Stimulated activated CD4-positive, alpha-beta T cell treated with anti-CD3 and anti-CD28 coated beads, TNF-alpha, amount 100 ng/mL, for 1 hour (primary cell): ENCODE measurements around the gene MEPE.

Source experiments
- DNase-seq, 3 donors: peaks; one replicate each; pipeline ENCODE4 v3.0.0-alpha.2; 2020; ENCODE audit warnings: low read depth in 3 of 3, low spot score in 1 of 3

The MEPE gene

DNA sequence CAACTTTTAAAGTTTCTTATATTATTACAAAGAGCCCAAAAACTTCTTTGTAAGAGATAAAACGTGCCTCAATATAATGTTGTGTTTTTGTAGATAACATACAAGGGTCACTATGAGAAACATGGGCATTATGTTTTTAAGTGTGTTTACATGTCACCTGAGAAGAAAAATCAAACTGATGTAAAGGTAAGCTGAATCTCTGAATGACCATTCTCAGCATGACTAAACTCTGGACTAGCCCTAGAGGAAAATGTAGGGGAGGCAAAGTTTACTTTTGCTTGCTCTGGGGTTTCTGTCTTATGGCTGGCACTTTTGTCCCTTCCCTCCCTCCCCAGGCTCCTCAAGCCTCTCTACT lies 6.8 kb downstream of the MEPE start:
- no peak for DNase-seq

DNA sequence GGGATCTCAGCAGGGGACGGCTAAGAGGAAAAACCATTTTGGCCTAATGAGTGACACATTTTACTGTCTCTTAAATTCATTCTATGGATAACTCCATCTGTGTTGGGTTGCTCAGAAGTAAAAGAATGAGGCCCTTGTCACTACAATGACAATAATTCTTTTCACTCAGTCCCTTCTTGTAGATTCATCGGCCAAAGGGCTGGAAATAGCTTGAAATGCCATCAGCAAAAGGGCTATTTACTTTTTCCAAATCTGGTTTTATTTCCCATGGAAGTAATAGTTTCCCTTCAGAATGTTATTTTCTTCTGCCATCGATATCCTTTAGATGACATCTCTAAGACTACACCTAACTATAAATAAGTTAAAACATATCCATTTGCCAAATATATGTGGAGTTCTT lies 7.4 kb downstream of the MEPE start:
- no peak for DNase-seq

DNA sequence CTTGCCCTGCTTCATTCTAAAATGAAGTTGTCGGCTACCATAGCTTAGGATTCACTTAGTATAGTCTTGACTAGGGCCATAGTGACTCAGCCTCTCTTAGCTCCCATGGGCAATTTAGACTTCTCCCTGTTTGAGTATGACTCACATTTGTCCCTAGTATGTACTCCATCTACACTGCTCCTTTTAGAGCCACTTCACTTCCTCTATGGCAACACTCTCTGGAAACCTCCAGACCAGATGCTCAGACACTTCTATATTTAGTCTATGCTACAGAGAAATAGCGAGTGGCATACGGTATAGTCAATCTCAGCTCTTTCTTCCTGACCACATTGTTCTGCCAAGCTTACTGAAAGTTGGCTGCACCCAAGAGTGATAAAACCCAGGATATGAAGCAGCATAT lies 11.2 kb downstream of the MEPE start:
- DNase-seq: no peak

DNA sequence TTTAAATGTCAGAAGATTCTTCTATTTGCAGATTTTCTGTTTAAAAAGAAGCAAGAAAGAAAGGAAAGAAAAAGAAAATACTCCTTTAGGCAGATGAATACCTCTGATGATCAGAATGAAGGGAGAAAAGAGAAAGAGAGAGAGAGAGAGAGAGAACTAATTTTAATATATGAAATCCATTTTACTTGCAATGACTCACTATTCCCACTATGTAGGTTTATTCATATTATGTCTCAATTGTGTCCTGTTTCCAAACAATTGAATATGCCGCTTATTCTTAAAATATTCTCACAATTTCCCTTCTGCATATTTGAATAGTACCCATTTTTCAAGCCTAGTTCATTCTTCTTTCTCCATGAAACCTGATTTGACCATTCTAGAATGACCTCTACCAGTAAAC lies 11.7 kb downstream of the MEPE start:
- DNase-seq: no peak

DNA sequence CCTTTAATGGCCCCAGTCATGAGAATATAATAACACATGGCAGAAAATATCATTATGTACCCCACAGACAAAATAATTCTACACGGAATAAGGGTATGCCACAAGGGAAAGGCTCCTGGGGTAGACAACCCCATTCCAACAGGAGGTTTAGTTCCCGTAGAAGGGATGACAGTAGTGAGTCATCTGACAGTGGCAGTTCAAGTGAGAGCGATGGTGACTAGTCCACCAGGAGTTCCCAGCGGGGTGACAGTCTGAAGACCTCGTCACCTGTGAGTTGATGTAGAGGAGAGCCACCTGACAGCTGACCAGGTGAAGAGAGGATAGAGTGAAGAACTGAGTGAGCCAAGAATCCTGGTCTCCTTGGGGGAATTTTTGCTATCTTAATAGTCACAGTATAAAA lies 13.5 kb downstream of the MEPE start:
- no peak for DNase-seq

DNA sequence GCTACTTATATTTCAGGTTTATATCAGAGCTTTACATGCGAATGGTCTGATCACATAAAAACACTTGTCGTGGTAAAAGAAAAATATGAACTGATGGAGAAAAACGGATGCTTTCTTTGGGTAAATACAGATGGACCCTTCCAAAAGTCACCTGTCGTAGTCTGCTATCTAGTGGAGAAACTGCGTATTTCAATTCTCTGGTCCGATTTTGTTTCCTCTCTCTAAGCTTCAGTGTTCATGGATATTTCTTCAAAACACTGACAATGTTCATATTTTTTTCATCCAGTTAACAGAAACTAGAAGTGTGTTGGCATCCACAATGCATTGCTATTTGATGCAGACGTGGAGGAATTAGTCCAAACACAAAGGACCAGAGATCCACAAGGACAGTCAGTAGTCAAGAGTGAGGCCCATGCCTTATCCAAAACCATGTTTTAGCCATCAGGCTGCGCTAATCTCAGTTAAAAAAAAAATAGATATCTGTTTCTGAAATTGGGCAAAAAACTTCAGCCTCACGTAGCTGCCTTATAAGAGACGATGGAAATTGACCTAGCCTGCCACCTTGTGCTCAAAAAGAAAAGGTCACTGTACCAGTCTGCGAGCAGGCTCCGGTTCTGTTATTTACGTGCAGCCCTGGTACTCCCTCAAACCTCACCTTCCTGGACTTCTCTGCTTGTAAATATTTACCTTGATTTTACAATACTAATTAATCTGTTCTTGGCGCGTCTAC lies 16.0 kb downstream of the MEPE start:
- no peak for DNase-seq

DNA sequence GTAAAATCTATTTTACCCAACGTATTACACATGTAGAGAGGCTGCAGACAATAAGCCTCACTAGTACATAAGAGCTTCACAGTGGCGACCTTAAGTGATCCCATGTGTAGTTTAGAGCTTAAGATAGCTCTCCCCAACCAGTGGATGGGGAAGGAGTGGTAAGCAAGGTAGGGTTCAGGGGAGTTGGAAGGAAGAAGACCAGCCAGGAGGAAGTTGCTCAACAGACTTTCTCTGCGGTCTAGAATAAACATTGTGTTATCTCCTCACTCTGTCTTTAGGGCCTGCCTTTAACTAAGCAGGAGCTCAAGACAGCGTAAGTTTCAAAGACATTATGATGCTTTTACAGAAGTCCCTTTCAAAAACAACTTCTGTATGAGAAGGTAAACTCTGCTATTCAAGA lies 16.8 kb downstream of the MEPE start:
- DNase-seq: no peak

DNA sequence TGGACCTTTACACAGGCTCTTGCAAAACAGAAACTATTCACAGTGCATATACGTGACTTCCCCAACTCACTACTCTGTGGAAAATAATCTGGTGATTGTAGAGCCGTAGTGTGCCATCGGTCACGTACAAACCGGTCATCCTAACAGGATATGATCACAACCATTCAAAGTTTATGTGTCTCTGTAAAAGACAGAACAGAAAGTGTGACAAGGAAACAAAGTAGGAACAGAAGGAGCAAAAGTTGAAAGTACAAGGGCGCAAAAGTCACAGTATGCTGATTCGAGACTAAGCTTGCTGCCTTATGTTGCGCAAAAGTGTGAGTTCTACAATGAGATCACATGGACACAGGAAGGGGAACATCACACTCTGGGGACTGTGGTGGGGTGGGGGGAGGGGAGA lies 18.6 kb downstream of the MEPE start:
- DNase-seq: no peak

DNA sequence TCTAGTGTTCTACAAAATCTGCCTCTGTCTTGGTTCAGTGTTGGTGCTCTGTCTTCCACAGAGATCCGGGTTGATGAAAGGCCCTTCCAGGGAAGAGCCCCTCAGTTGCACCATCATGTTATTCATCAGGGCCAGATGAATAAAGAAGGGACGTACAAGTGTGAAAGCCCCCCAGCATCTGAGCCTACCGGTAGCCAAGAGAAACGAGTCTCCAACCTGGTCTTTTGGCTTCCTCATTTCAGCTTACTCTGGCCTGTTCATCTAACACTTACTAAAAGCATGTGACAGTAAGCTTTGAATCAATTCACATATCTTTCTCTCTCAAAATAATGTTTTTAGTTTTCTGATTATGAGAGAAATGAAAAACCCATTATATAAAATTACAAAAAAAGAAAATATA lies 19.2 kb downstream of the MEPE start:
- DNase-seq: no peak

DNA sequence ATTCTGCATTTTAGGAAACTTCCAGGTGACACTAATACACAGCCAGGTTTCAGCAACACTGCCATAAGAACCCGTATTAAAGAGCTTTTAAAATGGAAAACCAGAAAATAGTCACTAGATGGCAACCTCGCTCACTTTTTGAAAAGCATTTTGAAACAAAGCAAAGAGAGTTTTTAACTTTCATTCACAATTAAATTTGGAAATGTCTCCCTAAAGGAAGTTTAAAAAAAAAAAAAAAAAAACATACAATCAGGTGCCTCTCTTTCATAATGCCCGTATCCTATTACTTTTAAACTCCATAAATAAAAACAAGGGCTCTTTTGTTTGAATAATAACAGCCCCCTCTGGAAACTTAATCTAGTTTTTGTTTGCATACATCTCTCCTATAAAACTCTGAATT lies 20.3 kb downstream of the MEPE start:
- no peak for DNase-seq

DNA sequence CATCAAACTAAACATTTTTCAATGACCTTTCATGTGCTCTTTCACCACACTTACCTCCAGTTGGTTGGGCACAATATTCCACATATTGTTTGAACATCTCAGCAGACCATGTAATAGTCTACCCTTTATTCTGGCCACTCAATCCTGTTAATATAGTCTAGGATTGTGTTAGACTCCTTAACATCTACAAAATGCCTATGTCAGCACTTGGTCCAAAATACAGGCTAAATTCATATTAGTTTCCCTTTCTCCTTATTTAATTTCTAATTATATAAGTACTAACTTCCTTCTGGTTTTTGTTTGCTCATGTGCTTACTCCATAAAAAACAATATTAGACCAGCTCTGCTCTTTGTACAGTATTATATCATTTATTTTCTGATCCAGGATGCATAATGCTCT lies 21.1 kb downstream of the MEPE start:
- DNase-seq: no peak

DNA sequence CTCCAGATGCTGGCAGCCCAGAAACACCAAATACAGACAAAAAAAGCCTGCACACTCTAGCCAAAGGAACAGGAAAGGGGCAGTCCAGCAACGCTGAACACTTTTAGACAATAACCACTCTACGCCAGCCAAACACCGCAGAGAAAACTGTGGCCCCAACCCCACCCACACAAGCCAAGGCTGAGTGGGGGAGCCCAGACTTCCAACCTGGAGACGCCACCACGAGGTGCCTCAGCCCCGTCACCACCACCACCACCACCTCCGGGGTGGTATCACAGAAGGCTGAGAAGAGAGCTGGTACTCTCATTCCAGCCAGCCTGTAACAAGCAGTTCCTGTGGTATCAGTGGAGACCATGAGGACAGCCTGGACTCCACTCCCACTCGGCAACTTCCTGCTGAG lies 22.8 kb downstream of the MEPE start:
- no peak for DNase-seq

DNA sequence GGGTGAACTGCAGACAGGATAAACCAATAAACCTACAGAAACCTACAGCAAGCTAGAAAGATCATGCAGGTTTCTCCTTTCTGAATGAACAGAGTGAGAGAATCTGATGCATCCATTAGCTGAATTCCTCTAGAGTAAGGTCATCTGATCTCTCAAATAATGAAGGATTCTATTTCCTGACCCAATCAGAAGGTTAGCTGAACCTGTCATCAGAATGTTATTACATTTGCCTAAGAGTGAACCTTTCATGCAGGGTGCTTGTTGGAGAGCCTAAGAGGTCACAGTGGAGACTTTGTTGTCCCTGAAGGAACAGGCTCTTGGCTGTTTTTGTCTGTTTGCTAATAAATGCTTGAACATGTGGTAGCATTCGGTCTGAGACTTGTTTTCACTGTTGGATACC lies 24.0 kb downstream of the MEPE start:
- DNase-seq: no peak

DNA sequence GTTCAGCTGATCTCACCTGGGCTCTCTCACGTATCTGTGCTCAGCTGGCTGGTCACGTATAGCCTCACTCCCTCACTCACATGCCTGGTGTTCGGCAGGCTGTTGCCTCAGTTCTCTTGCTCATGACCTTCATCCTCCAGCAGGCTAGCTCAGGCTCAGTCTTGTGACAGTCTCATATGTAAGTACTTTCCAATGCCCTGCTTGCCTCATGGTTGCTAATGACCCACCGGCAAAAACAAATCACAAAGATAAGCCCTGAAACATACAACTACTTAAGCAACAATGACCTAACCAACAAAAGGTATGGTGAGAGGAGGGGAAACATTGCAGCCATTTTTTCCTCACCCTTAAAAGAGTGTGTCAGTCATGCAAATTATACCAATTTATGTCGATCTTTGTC lies 25.0 kb downstream of the MEPE start:
- no peak for DNase-seq

DNA sequence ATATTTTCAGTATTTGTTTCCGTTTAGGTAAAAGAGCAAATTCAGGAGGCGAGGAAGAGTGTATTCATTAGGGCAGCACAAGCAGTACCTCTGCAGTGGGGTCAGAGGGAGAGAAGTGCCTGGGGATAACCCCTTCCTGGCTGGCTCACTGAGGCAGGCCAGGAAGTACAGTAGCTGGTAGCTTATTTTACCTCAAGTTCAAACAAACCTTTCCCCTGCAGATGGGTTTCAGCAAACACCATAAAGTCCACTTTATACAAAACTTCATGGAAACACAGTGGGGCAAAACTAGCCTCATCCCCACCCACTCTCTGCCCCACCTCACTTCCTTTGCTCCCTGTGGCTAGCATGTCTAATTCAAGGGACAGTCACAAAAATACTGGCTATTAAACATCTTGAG lies 29.5 kb downstream of the MEPE start:
- no peak for DNase-seq

DNA sequence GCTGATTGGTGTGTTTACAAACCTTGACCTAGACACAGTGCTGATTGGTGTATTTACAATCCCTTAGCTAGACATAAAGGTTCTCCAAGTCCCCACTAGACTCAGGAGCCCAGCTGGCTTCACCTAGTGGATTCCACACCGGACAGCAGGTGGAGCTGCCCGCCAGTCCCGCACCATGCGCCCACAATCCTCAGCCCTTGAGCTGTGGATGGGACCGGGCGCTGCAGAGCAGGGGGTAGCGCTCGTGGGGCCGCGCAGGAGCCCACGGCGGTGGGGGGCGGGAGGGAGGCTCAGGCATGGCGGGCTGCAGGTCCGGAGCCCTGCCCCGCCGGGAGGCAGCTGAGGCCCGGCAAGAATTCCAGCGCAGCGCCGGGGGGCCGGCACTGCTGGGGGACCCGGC lies 30.7 kb downstream of the MEPE start:
- no peak for DNase-seq

DNA sequence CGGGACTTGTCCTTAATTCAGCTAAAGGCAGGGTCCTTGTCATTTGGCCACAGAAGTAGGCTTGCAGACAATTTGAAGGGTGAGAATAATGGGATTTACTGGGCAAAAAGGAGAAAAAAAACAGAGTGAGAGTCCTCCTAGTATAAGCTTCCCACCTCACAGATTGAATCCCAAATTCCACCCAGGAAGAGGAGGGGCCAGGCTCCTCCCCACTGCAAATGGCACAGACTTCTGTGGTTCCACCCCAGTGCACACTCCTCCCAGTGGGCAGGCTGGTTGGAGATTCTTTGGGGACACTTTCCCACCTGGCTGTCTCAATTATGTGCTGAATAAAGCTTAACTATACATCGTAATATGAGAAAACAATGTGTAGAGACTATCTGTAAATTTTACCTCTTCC lies 31.6 kb downstream of the MEPE start:
- DNase-seq: no peak

DNA sequence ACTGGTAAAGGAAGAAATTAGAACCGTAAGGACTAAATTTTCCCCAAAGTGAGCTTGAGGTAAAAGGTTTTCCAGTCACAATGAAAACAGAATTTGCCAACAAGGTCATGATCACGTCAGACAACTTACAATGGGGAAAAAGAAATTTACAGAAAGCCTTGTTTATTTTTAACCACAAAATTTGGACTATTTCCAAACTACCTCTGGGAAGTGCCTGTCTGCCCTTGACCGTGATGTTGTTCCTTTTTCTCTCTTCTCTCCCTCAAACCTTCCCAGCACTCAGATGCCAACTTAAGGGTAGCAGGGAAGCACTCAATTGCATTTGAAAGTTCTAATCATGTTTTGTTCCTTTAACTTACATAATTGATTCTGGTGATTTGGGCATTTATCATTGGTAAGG lies 32.5 kb downstream of the MEPE start:
- DNase-seq: no peak

DNA sequence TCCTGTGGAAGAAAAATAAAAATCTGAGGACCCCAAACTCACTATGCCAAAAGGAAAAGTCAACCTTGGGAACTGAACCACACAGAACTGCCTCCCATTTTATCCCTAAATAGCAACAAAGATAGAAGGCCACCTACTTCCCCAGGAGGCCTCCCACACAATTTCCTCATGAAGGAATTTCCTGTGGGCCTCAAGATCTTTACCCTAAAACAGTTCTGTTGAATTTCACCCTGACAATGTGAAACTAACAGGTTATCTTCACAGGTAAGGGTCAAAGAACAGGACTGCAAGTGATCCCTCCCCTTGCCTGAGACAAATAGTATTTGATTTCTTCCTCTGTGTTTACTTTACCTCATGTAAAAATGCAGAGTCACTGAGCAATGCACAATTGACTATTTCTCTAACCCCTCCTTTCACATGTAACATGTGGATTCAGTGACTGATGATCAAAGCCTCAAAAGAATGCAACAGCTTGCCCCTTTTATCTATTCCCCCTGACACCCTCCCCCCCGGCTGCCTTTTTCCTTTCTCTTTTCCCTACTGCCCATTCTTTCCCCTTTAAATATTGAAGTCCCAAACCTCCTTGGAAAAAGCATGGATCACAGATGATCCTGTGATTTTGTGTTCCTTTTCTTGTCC lies 33.3 kb downstream of the MEPE start:
- DNase-seq: no peak

DNA sequence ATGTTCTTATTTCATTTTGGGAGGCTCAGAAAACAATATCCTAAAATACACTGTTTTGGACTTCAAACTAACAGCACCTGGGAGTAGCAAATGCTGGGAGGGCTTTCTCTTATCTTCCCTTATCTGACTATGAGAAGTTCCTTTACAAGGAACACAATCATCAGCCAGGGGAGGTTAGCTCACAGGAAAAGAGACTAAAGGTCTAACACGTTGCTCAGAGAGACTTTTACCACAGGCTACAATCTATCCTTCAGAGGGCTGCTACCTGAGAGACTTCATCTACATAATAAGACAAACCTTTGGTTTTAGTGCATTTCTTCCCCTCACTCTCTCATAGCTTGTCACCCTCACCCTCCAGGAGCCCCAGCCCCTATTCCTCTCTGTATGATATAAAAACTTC lies 35.8 kb downstream of the MEPE start:
- no peak for DNase-seq

DNA sequence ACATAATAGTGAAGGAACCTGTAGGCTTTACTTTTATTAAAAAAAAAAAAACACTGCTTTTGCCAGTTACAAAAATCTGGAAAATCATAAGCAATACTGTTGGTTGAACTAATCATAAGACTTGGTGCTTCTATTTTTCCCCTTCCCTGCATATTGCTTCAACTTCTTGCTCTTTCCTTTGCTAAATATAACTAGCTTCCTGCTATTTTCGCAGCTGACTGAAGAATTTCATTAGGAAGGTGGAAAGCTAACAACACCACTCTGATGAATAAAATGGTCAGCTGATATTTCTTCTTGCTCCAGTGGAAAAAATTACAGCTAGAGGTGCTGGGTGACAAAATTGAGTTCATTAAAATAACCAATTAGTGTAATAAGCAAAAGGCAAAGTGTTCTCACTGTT lies 39.3 kb downstream of the MEPE start:
- no peak for DNase-seq

DNA sequence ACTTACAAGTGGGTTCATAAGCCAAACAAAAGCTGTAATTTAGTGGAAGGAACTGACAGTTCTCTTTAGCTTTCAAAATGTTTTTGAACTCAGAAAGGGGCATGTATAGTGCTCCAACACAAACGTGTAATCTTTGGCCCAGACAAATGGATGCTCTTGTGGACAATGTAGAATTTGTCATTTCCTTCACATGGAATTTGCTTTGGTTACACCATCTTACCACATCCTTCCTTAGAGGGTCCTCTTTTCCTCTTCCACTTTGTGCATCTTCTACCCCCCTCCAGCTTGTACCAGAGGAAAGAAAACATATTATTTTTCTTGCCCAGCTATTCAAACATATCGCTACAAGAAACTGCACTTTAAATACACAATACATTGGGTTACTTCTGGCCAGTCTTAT lies 42.4 kb downstream of the MEPE start:
- DNase-seq: no peak

DNA sequence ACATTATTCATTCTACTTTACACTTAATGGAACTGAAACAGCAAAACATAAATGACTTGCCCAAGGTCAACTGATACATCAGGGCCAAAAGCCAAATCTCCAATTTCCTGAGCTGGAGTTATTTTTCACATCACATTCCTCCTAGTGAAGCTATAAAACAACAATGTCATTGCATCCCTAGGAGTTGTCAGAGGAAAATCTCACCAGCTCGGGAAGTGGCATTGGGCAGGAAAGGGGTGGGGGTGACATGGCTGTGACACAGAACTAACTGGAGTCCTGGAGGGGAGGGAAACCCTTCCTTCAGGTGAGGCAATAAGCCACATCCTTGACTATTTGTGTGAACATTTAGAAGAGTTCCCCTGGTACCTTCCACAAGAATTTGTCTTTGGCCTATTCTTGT lies 47.3 kb downstream of the MEPE start:
- DNase-seq: no peak
